GM21447 (cell line): ENCODE measurements around the gene C3AR1.
"Not testable (repeated sequence)": the region's sequence is repeated elsewhere in the genome, so short reads cannot be mapped to it uniquely, and the experiment has no call there.

Experiments
- ATAC-seq: cut with Tn5 transposase; IDR thresholded peaks from one replicate; pipeline ENCODE4 v1.9.1; 2021; ENCODE audit not compliant: unreplicated experiment

Gene C3AR1

GRCh38 chr12:8031017-8031416, 35.1 kb downstream of the C3AR1 start:
- not testable (repeated sequence) for ATAC-seq

GRCh38 chr12:8030189-8030588, 36.0 kb downstream of the C3AR1 start:
- ATAC-seq = no peak

GRCh38 chr12:8028267-8028666, 37.9 kb downstream of the C3AR1 start:
- ATAC-seq = no peak

- ATAC-seq = no peak
These were observed 38.3 kb downstream of the C3AR1 start for GRCh38 chr12:8027856-8028255.

GRCh38 chr12:8026291-8026900, 39.8 kb downstream of the C3AR1 start:
- peak; percentile 98 for ATAC-seq

GRCh38 chr12:8018666-8019581, 47.2 kb downstream of the C3AR1 start:
- no peak for ATAC-seq

GRCh38 chr12:8018213-8018612, 47.9 kb downstream of the C3AR1 start:
- ATAC-seq = not testable (repeated sequence)

- ATAC-seq = no peak
These were observed 51.3 kb downstream of the C3AR1 start for GRCh38 chr12:8014836-8015235.

- ATAC-seq = no peak
These were observed 53.4 kb downstream of the C3AR1 start for GRCh38 chr12:8012651-8013309.

GRCh38 chr12:8011331-8011730, 54.8 kb downstream of the C3AR1 start:
- ATAC-seq = no peak
